ENCODE data around the gene CREBBP.

The CREBBP gene

DNA sequence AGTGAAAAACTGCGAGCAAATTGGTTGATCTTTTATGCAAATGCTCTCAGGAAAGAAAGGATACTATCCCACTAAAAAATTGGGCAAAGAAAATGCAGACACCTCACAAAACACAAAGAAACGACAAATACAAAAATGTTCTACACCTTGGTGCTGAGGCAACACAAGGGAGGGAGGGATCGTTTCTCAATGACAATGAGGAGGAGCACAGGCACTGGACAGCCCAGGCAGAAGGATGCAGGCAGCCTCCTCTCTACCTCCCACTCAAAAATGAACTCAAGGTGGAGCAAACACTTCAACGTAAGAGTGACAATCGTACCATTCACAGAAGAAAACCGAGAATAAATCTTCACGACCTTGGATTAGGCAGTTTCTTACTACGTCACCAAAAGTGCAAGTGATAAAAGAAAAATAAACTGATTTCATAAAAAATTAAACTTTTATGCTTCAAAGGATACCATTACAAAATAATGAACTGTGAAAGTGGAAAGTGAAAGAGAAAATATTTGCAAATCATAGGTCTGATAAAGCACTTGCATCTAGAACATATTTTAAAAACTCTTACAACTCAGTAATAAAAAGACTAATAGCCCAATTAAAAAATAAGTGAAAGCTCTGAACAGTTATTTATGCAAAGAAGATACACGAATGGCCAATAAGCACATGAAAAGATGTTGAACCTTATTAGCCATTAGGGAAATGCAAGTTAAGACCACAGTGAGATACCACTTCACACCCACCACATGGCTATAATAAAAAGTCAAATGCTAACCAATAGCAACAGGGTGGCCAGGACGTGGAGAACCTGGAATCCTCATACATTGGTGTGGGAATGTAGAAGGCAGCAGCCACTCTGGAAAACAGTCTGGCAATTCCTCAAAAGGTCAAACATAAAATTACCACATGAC is 82.4 kb downstream of the CREBBP start:
- no peak for DNase-seq (ENCODE audit: low read depth, low spot score)

DNA sequence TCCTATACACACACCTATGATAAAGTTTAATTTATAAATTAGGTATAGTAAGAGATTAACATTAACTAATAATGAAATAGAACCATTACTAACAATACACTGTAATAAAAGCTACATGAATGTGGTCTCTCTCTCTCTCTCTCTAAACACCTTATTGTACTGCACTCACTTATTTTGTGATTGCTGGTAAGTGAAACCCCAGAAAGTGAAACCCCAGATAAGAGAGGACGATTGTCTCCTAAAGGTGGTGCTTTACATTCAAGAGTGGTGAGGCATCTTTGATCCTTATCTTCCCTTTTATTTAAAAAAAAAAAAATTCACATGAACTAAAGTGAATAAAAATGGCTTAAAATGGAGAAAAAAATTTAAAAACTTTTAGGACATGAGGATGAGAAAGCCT is 83.0 kb downstream of the CREBBP start:
- DNase-seq (ENCODE audit: low read depth, low spot score) = no peak

DNA sequence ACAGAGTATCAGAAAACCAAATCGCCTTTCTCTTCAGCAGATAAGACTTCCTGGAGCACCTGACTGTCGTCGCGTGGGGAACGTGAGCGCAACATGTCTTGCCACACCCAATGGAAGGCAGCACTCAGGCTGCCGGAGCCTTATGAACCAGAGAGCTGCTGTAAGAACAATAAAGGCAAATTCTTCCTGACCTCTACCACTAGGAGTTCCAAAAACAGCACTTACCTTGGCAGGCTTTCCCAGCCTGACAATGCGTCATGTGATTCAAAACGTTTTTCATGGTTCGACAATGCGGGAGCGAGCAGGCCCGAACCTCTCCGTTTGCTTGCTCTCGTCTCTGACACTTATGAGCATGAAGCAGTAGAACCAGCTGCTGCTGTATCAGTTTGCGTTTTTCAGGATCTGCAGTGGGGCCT is 87.3 kb downstream of the CREBBP start:
- DNase-seq (ENCODE audit: low read depth, low spot score) = peak; percentile 21

DNA sequence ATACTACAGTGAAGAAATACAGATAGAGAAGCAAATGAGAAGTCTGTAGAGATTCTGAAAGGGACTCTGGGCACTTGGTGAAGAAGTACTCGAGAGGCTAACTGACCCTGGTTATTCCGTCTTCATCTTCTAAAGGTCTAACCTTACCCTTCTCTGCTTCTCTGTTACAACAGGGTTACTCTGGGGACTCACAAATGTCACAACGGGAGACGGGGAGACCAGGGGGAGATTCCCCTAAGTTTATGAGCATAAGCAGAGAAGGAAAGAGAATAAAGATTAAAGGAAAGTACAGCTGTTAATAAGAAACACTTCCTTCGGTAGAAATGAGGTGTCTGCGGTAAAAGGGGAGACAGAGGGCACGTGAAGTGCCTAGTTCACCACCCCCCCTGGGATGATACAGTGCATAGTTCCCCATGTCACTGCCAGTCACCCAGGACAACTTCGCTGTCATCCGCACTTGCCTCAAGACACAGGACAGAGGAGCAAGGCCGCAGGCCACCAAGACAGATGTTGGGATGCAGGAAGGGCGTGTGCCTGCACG is 88.0 kb downstream of the CREBBP start:
- DNase-seq (ENCODE audit: low read depth, low spot score) = no peak

DNA sequence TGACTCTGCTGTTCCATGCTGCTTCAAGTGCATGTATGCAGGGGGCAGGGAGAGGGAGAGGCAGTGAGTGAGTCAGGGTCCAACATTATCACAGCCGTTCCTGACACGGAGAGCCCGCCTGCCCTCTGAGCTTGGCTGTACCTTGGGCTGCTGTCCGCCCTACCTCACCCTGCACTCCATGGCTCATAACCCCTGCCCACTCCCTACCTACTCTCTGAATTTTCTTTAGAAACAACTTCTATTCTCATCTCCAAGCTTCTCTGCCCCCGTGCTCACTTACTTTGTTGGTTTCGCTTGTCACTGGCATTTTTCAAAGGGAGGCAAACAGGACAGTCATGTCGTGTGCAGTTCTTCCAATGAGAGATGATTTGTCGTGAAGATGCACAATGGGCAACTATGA is 88.8 kb downstream of the CREBBP start:
- no peak for DNase-seq (ENCODE audit: low read depth, low spot score)

DNA sequence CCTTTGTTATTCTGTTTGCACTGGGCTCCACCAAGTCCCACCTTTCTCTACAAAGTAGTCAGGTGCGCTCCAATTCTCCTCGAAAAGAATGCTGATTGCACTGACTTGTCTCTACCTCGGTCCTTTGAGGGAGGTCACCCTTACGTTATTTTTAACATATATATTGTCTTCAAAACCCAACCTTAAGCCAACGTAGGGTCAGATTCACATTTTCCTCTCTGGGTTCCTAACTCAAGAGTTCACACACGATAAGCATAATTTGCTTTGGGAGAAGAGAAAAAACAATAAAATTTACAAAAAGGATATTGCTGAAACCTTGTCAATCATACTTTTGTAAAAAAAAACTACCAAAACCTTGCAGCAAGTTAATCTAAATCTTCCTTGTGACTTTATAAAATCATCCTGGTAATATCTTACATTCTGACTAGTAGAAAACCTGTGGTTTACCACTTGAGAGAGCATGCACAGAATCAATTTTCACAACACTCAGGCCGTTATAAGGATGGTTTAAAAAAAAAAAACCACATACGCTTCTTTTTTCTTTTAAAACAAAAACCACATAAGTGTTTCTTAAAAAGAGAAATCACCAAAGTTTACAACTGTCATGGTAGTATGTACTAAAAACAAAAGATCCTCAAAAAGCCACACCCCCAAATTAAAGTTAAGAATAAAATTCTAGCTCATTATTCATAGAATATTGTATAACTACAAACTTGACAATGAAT is 91.0 kb downstream of the CREBBP start:
- DNase-seq (ENCODE audit: low read depth, low spot score) = no peak

DNA sequence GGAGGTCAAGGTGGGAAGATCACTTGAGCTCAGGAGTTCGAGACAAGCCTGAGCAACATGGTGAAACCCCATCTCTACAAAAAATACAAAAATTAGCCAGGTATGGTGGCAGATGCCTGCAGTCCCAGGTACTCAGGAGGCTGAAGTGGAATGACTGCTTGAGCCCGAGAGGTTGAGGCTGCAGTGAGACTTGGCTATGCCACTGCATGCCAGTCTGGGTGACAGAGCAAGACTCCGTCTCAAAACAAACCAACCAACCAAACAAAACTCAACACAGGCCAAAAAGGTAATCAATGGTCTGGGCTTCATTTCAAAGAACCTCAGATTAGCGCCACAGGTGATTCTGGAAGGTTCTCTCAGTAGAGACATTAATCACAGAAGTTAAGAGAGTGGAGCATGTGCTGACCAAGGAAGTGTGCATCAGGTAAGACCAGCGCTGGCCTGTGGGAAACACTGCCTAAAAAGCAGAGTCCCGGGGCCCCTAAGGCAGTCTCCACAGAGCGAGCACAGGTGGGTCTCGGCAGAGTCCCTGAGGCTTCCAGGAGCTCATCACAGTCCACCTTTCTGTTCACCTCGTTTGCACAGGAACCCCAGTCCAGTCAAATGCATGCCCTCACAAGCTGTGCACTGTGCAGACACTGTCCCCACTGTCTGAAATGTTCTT is 91.7 kb downstream of the CREBBP start:
- DNase-seq (ENCODE audit: low read depth, low spot score) = no peak

DNA sequence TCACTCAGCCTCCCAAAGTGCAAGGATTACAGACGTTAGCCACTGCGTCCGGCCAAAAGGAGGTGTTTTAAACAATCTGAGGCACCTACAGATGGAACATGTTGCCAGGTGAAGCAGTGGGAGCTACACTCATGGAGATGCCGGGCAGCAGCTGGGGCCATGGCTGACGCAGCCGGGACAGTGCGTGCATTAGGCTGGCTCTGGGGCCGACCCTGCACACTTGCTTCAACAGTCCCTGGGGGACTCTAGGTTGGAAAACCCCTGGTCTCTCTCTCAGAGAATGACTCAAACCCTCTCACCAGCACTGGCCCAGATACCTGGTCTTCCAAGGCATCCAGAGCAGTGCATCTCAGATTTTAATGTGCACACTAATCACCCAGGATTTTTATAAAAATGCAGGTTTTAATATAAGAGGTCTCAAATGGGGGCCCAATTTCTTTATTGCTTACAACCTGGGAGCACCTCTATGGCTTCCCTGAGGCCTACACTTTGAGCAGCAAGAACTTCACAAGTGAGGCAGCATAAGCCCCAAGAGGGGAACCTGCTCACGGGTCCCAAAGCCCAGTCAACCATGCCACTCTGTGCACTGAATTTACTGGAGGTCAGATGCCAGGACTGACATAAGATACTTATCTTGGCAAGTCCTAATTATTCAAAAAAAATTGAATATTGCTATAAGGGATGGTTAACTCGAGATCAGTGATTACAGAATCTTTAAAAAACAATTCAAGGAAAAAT is 92.4 kb downstream of the CREBBP start:
- DNase-seq (ENCODE audit: low read depth, low spot score) = no peak

DNA sequence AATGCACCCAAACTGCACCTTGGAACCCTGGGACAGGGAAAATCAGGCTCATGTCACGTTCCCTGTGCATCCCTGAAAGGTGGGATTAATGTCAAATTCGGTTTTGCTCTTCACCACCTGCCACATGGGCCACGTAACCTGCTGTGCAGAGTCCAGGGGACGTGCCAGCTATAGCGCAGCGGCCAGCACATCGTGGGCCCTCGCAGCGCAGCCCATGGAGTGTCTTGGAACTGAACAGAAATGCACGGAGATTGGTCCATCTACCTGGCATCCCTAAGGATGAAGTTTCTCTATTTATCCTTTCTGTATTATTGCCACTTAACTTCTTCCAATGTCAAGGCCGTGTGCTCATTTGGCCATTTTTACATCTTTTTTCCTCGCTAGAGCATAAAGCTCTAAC is 95.1 kb downstream of the CREBBP start:
- DNase-seq (ENCODE audit: low read depth, low spot score) = no peak

DNA sequence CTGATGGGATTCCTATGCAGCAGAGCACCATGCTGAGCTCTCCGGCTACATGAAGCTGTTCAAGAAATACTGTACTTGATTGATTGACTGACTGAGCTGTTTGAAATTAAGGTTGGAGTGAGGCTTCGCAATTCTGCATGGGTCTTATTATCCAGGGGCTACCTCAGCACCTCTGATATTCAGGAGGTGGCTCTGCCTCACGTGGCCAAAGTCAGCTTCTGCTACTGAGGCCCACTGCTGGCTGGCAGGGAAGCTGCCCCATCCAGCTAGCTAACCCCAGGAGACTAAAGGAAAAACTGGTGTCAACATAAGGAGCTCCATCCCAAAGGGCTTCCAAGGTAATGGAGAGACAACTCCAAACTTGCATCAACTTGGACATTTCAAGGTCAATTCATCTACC is 97.0 kb downstream of the CREBBP start:
- DNase-seq (ENCODE audit: low read depth, low spot score) = no peak

DNA sequence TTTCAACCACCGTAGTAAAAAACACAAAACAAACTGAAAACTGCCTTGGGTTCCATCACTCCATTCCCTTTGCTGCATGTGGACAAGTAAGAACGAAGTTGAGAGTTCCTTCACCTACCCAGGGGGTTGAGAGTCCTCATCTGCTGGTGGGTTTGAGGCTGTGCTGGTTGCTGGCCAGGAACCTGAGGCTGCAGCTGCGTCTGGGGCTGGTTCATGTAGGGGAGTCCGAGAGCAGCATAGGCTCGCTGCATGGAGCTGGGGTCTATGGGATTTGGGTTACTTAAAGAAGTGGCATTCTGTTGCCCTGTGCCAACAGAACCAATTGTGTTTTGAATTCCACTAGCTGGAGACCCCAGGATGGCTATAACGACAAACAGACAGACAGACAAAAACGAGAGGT is 97.9 kb downstream of the CREBBP start:
- no peak for DNase-seq (ENCODE audit: low read depth, low spot score)

DNA sequence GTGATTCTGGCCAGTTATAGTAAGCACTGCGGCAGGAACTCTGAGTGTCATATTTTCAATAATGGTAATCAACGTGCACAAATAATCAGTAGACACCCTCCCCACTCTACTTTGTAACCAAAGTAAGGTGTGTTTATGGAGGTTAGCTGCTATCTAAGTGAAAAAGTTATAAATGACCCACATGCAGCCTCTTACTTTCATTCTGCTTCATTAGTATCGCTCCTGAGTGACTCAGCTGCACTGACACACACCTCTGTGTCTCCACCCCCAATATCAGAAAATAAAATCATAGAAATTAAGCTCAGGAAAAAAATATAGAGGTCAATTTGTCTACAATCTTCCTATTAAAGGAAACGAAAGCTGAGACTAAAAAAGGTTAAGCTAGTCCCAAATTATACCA is 99.1 kb downstream of the CREBBP start:
- DNase-seq (ENCODE audit: low read depth, low spot score) = no peak

DNA sequence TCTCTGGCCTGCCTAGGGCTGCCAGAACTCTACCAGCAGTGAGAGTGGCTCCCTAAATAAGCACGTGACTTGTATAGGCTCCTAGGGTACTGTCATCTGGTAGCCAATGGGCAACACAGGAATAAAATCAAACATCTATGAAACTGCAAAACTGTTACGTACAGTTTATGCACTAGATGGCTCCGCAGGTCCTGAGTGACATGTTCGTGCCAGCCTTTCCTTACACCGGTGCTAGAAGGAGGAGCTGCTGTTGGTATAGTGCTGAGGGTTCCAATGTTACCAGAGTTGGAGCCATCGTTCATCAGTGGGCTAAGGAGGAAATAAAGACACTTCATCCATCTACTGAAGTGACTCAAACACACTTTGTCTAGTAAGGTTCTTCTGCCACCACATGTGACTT is 99.9 kb downstream of the CREBBP start:
- peak; percentile 19 for DNase-seq (ENCODE audit: low read depth, low spot score)

DNA sequence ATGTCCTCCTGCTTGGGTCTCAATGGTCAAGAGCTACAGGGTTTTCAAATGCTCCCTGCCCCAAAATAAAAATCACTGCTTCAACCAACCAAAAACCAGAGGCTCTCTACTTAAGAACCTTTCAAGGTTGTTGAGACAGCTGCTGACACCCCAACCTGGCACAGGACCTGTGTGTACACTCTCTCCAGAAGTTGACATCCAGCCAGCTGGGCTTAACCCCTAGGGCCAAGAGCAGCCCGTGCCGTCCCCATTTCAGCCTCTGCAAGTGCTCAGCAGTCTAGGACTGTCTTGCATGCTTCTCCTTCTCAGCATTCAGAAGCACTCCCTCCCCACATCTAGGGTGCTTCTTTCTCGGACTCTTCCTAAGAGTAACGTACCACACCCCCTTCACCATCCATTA is 104.2 kb downstream of the CREBBP start:
- DNase-seq (ENCODE audit: low read depth, low spot score) = no peak

DNA sequence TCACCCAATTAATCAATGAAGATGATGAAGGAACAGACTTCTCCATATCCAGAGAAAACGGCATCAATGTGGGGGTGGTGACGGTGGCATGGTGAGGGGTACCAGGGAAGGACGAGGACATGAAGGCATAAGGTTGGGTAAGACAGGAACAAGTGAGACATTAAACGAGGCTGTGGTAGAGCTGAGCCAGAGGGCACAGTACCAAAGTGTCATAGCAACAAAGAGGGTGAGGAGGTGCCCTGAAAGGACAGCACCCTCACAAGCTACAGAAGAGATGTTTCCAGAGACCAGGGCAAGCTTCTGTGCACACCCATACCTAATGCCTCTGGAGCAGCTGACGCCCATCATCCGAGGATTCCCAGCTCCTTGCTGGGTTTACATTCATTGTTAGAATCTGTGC is 105.7 kb downstream of the CREBBP start:
- no peak for DNase-seq (ENCODE audit: low read depth, low spot score)

DNA sequence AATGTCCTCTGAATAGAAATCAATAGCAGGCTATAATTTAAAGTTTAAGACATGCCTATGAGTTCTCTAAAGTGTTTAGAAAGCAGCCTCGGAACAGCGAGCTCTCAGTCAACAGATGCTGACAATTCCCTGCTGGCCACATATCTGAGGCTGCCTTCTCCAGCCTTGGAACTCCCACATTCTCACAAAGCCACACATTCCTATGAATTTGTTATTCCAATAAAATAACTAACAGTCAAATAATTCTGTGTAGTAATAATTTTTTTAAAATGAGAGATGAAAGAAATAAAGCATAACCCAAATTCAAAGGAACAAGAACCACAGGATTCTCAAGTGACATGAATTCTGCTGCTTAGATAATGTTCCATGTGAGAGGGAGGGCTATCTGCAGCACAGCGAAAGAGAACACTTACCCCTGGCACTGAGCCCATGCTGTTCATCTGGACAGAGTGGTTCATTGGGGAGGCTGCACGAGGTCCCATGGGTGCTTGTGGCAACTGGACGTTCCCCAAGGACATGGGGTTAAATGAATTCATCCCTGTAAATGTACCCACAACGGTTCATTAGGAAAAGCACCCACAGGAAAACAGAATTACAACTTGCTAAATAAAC is 106.3 kb downstream of the CREBBP start:
- DNase-seq (ENCODE audit: low read depth, low spot score) = peak; percentile 47

DNA sequence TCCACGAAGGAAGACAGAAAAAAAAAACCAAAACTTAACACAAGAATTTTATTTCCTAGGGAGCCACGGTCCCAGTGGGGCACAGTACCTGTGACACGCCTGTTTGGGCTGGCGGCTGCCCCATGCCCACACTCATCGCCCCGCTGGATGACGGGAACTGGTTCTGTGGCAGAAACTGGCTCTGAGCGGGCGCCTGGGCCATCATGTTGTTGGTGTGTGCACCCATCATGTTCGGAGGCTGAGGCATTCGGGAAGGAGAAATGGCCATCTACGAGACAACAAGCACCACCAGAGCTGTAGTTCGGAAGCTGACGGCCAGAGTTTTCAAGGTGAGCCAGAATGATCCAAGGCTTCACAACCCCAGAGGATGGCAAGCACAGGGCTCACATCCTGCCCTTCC is 106.8 kb downstream of the CREBBP start:
- DNase-seq (ENCODE audit: low read depth, low spot score) = no peak

DNA sequence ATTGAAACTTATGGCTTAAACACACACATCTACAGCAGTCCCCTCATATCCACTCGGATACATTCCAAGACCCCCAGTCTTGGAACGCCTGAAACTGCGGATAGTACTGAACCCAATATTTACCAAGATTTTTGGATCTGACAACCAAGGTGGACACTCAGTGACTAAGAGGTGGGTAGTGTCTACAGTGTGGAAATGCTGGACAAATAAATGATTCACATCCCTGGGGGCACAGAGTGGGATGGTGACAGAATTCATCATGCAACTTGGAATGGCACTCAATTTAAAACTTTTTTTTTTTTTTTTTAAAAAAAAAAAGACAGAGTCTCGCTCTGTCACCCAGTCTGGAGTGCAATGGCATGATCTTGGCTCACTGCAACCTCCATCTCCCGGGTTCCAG is 109.0 kb downstream of the CREBBP start:
- DNase-seq (ENCODE audit: low read depth, low spot score) = no peak

DNA sequence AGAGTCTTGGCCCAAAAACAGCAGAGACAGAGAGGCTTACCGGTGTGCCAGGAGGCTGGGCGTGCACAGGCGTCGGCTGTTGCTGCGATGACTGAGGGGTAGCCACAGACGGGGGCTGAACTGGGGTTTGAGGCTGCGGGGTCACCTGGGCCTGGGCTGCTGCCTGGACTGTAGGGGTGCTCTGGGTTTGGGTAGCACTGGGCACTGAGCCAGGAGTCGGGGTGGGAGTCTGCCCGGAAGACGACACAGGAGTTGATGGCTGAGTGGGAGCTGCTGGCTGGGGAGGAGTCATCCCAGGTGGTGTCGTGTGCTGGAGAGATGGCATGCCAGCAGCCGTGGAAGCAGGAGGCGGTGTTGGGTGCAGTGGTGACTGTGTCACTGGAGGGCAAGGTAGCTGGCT is 110.0 kb downstream of the CREBBP start:
- DNase-seq (ENCODE audit: low read depth, low spot score) = no peak

DNA sequence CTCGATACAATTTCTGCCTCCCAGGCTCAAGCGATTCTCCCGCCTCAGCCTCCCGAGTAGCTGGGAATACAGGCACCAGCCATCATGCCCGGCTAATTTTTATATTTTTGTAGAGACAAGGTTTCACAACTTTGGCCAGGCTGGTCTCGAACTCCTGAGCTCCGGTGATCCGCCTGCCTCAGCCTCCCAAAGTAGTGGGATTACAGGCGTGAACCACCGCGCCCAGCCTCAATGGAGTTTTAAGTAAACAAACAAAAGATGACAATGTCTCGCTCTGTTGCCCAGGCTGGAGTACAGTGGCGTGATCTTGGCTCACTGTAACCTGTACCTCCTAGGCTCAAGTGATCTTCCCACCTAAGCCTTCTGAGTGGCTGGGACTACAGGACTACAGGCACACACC is 110.6 kb downstream of the CREBBP start:
- no peak for DNase-seq (ENCODE audit: low read depth, low spot score)

DNA sequence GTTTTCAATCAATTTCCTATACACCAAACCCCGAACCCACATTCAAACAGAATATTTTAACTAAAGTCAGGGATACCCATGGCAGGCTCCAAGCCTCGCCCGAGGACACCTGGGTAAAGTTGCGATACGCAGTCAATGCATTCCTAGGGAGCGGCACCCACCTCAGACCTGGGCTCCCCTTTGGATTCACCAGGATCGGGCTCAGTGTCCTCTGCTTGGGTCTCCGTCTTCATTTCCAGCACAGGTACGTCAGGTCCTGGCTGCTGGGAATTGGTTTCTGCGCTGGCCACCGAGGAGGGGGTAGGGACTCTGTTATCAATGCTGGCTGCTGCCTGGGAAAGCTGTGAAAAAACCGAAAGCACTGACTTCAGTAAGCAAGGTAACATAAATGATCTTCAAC is 111.5 kb downstream of the CREBBP start:
- DNase-seq (ENCODE audit: low read depth, low spot score) = no peak

Data from astrocyte of the hippocampus (primary cell).